Activated B cell treated with CpG ODN at 0.5 μM for 24 hours (primary cell): ENCODE results near the gene SRBD1. TPM values are rescaled to one million over a fixed set of nuclear protein-coding genes. Genes with fewer than 3 reads are reported as not detected.

Experiments used
- ATAC-seq: fragments of 200-7000 bp; cut with Tn5 transposase; one replicate; pipeline ENCODE4 v1.10.0; 2021; ENCODE audit warnings: low read depth, mild to moderate bottlenecking, moderate library complexity
- CTCF ChIA-PET: fragments of 350-600 bp; sonication (Branson Sonifier 250); formaldehyde crosslinking; loops from one replicate; lab custom pipeline; 2021; ENCODE audit warnings: antibody characterized with exemption; lab: Charles Lee
- POLR2A ChIA-PET: fragments of 350-600 bp; sonication (Branson Sonifier 250); formaldehyde crosslinking; loops from one replicate; lab custom pipeline; 2021; ENCODE audit warnings: antibody characterized with exemption; lab: Charles Lee
- DNase-seq: peaks from one replicate; pipeline ENCODE4 v3.0.0; 2022
- H3K27ac Mint-ChIP-seq: one replicate; pipeline ENCODE4 v1.8.0; 2020; ENCODE audit warnings: mixed read lengths
- H3K27me3 Mint-ChIP-seq: one replicate; pipeline ENCODE4 v1.8.0; 2021; ENCODE audit warnings: mixed read lengths
- H3K36me3 Mint-ChIP-seq: one replicate; pipeline ENCODE4 v1.8.0; 2021; ENCODE audit warnings: low read depth, mixed read lengths
- H3K4me1 Mint-ChIP-seq: one replicate; pipeline ENCODE4 v1.8.0; 2021; ENCODE audit warnings: mixed read lengths
- H3K4me3 Mint-ChIP-seq: one replicate; pipeline ENCODE4 v1.8.0; 2020; ENCODE audit warnings: mild to moderate bottlenecking, mixed read lengths
- H3K9me3 Mint-ChIP-seq: one replicate; pipeline ENCODE4 v1.8.0; 2020; ENCODE audit warnings: mixed read lengths
- intact Hi-C: fragments of 100-400 bp; cut with micrococcal nuclease; formaldehyde crosslinking; loops from one replicate; pipeline ENCODE4 v1.15.1; 2024
- total RNA-seq: library from RNA; stranded (reverse); gene quantifications from 2 replicates; pipeline ENCODE4 v1.2.3, GENCODE V29; 2022
- TF ChIP-seq, protein P1 (sequence below): fragments of 200-600 bp; IDR thresholded peaks from one replicate; pipeline ENCODE4 v1.8.0; 2022; ENCODE audit warnings: antibody characterized with exemption, mild to moderate bottlenecking

Gene SRBD1
- total RNA-seq, 1 donor from 2014 or later, result 20.2 TPM

DNA sequence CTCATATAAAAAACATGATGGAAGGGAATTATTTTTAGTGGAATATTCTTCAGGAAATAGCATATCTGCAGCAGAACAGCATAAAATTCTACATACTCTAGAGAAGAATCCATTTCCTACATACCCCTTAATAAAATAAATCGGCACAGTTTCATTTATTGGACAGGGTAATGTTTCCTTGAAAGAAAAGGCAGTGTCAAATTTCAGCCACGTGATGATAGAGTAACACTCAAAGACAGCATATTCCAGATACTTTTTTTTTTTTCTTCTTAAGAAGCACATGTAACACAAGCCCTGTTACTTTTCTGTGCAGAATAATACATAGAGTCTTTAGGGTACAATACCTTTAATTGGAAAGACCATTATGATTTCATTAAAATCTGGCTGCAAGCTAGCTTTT lies 204.4 kb downstream of the SRBD1 start:
- DNase-seq (no peak), ATAC-seq (no peak)
- Mint-ChIP-seq H3K4me3 (no peak overlapping the region), H3K9me3 (no peaks in the 10 kb centered on the region), H3K27ac (no peak overlapping the region), H3K4me1 (peaks cover 4% of the 10 kb centered on the region), H3K27me3 (no peaks in the 10 kb centered on the region), H3K36me3 (peaks cover 30% of the 10 kb centered on the region)
- ChIA-PET POLR2A (no interaction called here), CTCF (no interaction called here)
- TF ChIP-seq, protein P1, sequence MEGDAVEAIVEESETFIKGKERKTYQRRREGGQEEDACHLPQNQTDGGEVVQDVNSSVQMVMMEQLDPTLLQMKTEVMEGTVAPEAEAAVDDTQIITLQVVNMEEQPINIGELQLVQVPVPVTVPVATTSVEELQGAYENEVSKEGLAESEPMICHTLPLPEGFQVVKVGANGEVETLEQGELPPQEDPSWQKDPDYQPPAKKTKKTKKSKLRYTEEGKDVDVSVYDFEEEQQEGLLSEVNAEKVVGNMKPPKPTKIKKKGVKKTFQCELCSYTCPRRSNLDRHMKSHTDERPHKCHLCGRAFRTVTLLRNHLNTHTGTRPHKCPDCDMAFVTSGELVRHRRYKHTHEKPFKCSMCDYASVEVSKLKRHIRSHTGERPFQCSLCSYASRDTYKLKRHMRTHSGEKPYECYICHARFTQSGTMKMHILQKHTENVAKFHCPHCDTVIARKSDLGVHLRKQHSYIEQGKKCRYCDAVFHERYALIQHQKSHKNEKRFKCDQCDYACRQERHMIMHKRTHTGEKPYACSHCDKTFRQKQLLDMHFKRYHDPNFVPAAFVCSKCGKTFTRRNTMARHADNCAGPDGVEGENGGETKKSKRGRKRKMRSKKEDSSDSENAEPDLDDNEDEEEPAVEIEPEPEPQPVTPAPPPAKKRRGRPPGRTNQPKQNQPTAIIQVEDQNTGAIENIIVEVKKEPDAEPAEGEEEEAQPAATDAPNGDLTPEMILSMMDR, result no peak
- intact Hi-C loops, result no loop called here

DNA sequence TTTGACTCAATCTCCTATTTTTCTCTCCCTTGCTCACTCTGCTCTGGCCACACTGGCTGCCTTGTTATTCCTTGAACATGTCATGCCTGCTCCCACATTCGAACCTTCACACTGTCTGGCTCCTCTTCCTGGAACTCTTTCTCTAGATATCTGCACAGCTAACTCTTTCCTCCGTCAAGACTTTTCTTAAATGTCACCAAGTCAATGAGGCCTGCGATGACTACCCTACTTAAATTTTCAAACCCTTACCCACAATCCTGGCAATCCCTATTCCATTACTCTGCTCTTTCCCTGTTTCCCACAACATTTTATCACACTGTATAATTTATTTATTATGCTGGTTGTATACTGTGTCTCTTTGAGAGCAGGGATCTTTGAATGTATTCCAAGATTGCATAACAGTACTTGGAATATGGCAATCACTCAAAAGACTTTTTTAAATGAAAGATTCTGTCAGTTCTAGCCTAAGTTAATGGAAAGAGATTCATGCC lies 206.2 kb downstream of the SRBD1 start:
- Mint-ChIP-seq H3K36me3 (peaks cover 25% of the 10 kb centered on the region), H3K4me1 (no peaks in the 10 kb centered on the region), H3K4me3 (no peak overlapping the region), H3K9me3 (no peaks in the 10 kb centered on the region), H3K27ac (no peak overlapping the region), H3K27me3 (no peaks in the 10 kb centered on the region)
- TF ChIP-seq, protein P1, result no peak
- DNase-seq (no peak), ATAC-seq (no peak)
- intact Hi-C loops, result no loop called here
- ChIA-PET POLR2A (no interaction called here), CTCF (no interaction called here)

DNA sequence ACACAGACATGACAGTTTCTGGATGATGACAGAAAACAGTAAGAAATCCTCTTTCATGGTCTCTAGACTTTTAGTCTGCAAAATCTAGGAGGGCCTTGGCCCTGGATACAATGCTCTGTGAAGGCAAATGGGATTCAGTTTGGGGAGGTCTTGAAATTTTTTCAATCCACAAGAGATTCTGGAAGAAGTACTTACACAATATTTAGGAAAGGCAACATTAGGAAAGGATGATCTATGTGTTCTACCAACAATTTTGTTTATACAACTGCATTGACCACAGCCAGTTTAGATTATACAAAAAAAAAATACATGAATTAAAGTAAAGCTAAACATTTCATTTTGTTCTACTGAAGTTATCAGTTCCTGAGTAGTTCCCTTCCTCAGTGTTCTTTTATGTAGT lies 208.0 kb downstream of the SRBD1 start:
- peaks cover 21% of the 10 kb centered on the region for H3K36me3 Mint-ChIP-seq
- no peak for ATAC-seq
- ChIA-PET POLR2A (no interaction called here), CTCF (no interaction called here)
- no peaks in the 10 kb centered on the region for H3K9me3 Mint-ChIP-seq
- H3K4me1 Mint-ChIP-seq, result no peaks in the 10 kb centered on the region
- intact Hi-C loops, result no loop called here
- no peaks in the 10 kb centered on the region for H3K27me3 Mint-ChIP-seq
- DNase-seq, result no peak
- TF ChIP-seq, protein P1, result no peak
- H3K27ac Mint-ChIP-seq, result no peak overlapping the region
- H3K4me3 Mint-ChIP-seq, result no peak overlapping the region

DNA sequence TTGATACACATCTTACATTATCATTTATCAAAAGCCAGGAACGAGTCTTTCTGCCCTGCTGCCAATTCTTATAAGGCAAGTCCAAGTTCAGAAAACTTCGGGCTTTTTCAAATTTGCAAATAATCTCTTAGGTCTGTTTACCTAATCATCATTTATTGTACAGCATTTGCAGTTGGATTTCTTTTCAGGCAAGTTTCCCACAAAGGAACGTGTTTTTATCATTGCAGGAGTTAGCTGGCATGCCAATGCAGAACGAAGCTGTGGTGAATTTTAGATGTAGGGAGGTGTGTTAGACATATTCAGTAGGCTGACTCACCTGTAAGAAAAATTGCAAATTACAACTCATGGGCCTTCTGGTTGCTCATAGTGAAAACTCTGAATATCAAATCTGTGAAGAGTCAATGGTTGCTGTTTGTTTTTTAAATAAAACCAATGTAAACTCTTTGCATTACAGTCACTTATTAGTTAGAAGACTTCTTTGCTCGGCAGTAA lies 209.6 kb downstream of the SRBD1 start:
- Mint-ChIP-seq H3K36me3 (peaks cover 21% of the 10 kb centered on the region), H3K27me3 (no peaks in the 10 kb centered on the region), H3K27ac (no peak overlapping the region), H3K9me3 (no peaks in the 10 kb centered on the region), H3K4me1 (no peaks in the 10 kb centered on the region), H3K4me3 (no peak overlapping the region)
- DNase-seq (no peak), ATAC-seq (no peak)
- TF ChIP-seq, protein P1, result no peak
- ChIA-PET POLR2A (no interaction called here), CTCF (no interaction called here)
- intact Hi-C loops, result no loop called here

DNA sequence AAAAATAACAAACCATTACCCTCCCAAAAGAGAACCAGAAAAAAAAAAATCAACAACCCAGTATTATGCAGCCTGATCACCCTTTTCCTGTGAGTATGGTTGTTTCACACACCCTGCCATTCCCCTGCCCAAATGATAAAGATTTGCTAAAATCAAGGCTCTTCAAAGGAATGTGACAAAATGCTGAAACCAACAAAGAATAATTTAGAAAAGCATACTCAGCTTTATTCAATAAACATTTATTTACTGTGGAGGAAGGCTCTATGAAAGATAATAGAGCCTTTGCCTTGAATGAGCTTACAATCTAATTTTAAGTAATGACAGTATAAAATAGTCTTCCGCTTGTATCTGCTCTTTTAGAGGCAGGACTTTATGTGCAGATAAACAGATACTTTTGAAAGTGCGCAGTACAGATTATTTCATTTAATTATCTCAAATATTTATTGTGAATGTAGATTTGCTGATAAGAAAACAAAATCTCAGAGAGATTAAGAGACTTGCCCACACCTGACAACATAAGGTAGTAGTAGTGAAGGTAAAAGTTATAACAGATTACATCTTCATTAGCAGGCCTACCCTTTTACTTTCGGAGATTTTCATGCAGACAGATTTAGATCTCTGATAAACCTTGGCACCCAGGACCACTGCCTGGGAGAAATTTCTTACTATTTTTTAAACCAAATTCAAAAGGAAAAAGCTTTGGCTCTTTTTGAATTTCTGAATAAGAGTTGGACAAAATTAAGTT lies 211.9 kb downstream of the SRBD1 start:
- DNase-seq (no peak), ATAC-seq (no peak)
- ChIA-PET CTCF (no interaction called here), POLR2A (no interaction called here)
- intact Hi-C loops, result no loop called here
- Mint-ChIP-seq H3K27me3 (no peaks in the 10 kb centered on the region), H3K27ac (no peak overlapping the region), H3K4me3 (no peak overlapping the region), H3K36me3 (peaks cover 27% of the 10 kb centered on the region), H3K9me3 (no peaks in the 10 kb centered on the region), H3K4me1 (no peaks in the 10 kb centered on the region)
- TF ChIP-seq, protein P1, result no peak
